H1 (cell line): ENCODE data around the gene TK2. TPM values are rescaled to one million over a fixed set of nuclear protein-coding genes. Genes with fewer than 3 reads are reported as not detected.

Source experiments
- CTBP2 ChIP-seq: IDR thresholded peaks from 2 replicates; pipeline ENCODE4 v1.7.0; 2011; ENCODE audit warnings: borderline replicate concordance, mild to moderate bottlenecking, moderate library complexity, mixed read lengths, low read length; ENCODE audit not compliant: insufficient read depth, insufficient read length
- TAF7 ChIP-seq: optimal IDR thresholded peaks from 2 replicates; pipeline ENCODE3; 2011; ENCODE audit warnings: low read depth, mild to moderate bottlenecking, inconsistent platforms, low read length, moderate library complexity, borderline replicate concordance
- polyA plus RNA-seq, 7 experiments: library from polyadenylated mRNA; depleted of rRNA in 3 of 7; stranded (reverse) in 5 of 7; unstranded in 2 of 7; fragments of >200 nt in 5 of 7; fragments of 200-250 nt in 2 of 7; gene quantifications; 1 replicate in 5 of 7; 2 replicates in 1 of 7; 4 replicates in 1 of 7; pipeline versions ENCODE4 v1.2.1 to v1.2.3, GENCODE V29; 2011 to 2013; ENCODE audit warnings: missing spikeins in 2 of 7, mixed read lengths in 2 of 7
- total RNA-seq: library from RNA; stranded (reverse); fragmentation: NEBNext Ultra II Directional; extraction: Animal tissue kit (Norgen Biotek cat#: 25700); gene quantifications from 2 replicates; pipeline ENCODE4 v1.2.1, GENCODE V29; 2021
- TF ChIP-seq, protein P1 (sequence below): IDR thresholded peaks from 2 replicates; pipeline ENCODE4 v1.6.1; 2012; ENCODE audit warnings: low read length, inconsistent platforms
- TF ChIP-seq, protein P2 (sequence below): IDR thresholded peaks from 2 replicates; pipeline ENCODE4 v1.6.1; 2012; ENCODE audit warnings: inconsistent platforms

Gene TK2
- total and polyA plus RNA-seq, 2 of the 8 experiments (the other 6 are each of a cell fraction or from before 2014, with no cell fraction given), result 2.7 to 3.6 TPM

DNA sequence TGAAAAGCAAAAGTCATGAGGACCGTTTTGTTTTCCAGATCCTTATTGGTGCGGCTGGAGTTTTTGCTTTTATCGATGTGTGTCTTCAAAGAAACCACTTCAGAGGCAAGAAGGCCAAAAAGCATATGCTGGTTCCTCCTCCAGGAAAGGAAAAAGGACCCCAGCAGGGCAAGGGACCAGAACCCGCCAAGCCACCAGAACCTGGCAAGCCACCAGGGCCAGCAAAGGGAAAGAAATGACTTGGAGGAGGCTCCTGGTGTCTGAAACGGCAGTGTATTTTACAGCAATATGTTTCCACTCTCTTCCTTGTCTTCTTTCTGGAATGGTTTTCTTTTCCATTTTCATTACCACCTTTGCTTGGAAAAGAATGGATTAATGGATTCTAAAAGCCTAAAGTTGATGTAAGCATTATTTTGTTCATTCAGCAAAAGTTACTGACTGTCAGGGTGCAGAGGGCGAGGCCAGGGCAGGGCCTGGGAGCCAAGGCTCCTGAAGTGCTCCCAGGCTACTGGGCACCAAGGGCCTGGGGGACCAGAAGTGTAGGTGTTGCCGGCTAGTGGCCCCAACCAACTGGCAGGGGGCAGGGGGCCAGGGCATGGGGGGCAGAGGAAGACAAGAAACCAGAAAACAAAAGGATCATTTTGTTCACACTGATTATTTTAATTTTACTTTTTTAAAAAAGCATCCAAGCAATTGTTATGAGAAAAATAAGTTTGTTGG, 38.1 kb upstream of the TK2 start (continued):
- TF ChIP-seq, protein P1, sequence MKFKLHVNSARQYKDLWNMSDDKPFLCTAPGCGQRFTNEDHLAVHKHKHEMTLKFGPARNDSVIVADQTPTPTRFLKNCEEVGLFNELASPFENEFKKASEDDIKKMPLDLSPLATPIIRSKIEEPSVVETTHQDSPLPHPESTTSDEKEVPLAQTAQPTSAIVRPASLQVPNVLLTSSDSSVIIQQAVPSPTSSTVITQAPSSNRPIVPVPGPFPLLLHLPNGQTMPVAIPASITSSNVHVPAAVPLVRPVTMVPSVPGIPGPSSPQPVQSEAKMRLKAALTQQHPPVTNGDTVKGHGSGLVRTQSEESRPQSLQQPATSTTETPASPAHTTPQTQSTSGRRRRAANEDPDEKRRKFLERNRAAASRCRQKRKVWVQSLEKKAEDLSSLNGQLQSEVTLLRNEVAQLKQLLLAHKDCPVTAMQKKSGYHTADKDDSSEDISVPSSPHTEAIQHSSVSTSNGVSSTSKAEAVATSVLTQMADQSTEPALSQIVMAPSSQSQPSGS, result no peak
- TF ChIP-seq, protein P2, sequence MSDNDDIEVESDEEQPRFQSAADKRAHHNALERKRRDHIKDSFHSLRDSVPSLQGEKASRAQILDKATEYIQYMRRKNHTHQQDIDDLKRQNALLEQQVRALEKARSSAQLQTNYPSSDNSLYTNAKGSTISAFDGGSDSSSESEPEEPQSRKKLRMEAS, result no peak
- TF ChIP-seq CTBP2 (no peak), TAF7 (no peak)
